Gastroesophageal sphincter (tissue), 4 donors: Measurements from ENCODE around the gene ADGRG4. TPM values are rescaled to one million over a fixed set of nuclear protein-coding genes. Genes with fewer than 3 reads are reported as not detected.

Source experiments
- ATAC-seq: fragments of 150-250 bp; one replicate; pipeline ENCODE4 v1.9.1; 2016; ENCODE audit warnings: mild to moderate bottlenecking, moderate library complexity
- H3K27ac ChIP-seq, 4 donors: fragments of 200-600 bp; sonication (generic) in 3 of 4; 1 replicate in 3 of 4; 2 replicates in 1 of 4; pipeline ENCODE4 v1.5.1; 2016 to 2019
- H3K27me3 ChIP-seq: fragments of 200-600 bp; sonication (generic); one replicate; pipeline ENCODE4 v1.5.1; 2019
- H3K36me3 ChIP-seq, 2 donors: fragments of 200-600 bp; sonication (generic); one replicate each; pipeline ENCODE4 v1.5.1; 2019; ENCODE audit warnings: control low read depth in 1 of 2
- H3K4me1 ChIP-seq, 3 donors: fragments of 200-600 bp; sonication (generic); 1 replicate in 2 of 3; 2 replicates in 1 of 3; pipeline ENCODE4 v1.5.1; 2016 to 2019; ENCODE audit warnings: control low read depth in 2 of 3
- H3K4me3 ChIP-seq, 2 donors: fragments of 200-600 bp; sonication (generic); one replicate each; pipeline ENCODE4 v1.5.1; 2019; ENCODE audit warnings: mild to moderate bottlenecking in 1 of 2, moderate library complexity in 1 of 2
- H3K9me3 ChIP-seq, 3 donors: fragments of 200-600 bp; sonication (generic); one replicate each; pipeline ENCODE4 v1.5.1; 2017 to 2019; ENCODE audit warnings: control low read depth in 2 of 3
- CTCF ChIP-seq, 4 experiments: fragments of 200-600 bp in 2 of 4; fragments of 450-650 bp in 2 of 4; sonication (generic) in 1 of 4; IDR thresholded peaks; one replicate each; pipeline ENCODE4 v1.5.1; 2017 to 2019; ENCODE audit warnings: antibody characterized with exemption in 4 of 4, mild to moderate bottlenecking in 2 of 4, moderate library complexity in 2 of 4
- EP300 ChIP-seq: sonication (generic); formaldehyde crosslinking; IDR thresholded peaks from one replicate; pipeline ENCODE4 v1.6.1; 2017; ENCODE audit warnings: antibody characterized with exemption, mild to moderate bottlenecking
- POLR2A ChIP-seq, 2 donors: fragments of 450-650 bp; IDR thresholded peaks; one replicate each; pipeline ENCODE4 v1.6.1; 2017; ENCODE audit warnings: antibody characterized with exemption in 2 of 2, mild to moderate bottlenecking in 2 of 2, moderate library complexity in 1 of 2
- POLR2AphosphoS5 ChIP-seq: sonication (generic); formaldehyde crosslinking; IDR thresholded peaks from one replicate; pipeline ENCODE4 v1.6.1; 2017; ENCODE audit warnings: antibody characterized with exemption
- WGBS, 2 donors: methylation state at CpG; one replicate each; pipeline ENCODE4 v1.1.5; 2018; ENCODE audit warnings: low coverage in 1 of 2; 5-methylcytosine and 5-hydroxymethylcytosine counted together
- total RNA-seq, 4 donors: library from RNA; depleted of rRNA; stranded (reverse); fragments of >200 nt; gene quantifications; one replicate each; pipeline ENCODE4 v1.1.0, GENCODE V29; 2016

The ADGRG4 gene
- total RNA-seq, 4 donors from 2014 or later, result 0.04 to 3.2 (median 0.16) TPM; not detected in 1

GRCh38 chrX:136452614-136453013 is 151.9 kb downstream of the ADGRG4 start:
- Histone ChIP-seq H3K4me3 (no peak overlapping the region), H3K4me1 (no peaks in the 10 kb centered on the region), H3K9me3 (no peaks in the 10 kb centered on the region), H3K36me3 (no peaks in the 10 kb centered on the region), H3K27ac (no peak overlapping the region), H3K27me3 (no peaks in the 10 kb centered on the region)
- ATAC-seq, result no peak
- 60 to 90% methylated on average over 1 of the region's 5 CpGs for WGBS, 2 donors
- TF ChIP-seq EP300 (no peak), POLR2A (IDR thresholded peaks at IDR 0.05) (no peak), CTCF (IDR thresholded peaks at IDR 0.05) (no peak), POLR2AphosphoS5 (no peak)

- 63 to 100% methylated on average over 1 of the region's 1 CpG for WGBS, 2 donors
- Histone ChIP-seq H3K9me3 (no peaks in the 10 kb centered on the region), H3K4me1 (no peaks in the 10 kb centered on the region), H3K27ac (no peak overlapping the region), H3K4me3 (no peak overlapping the region), H3K27me3 (no peaks in the 10 kb centered on the region), H3K36me3 (no peaks in the 10 kb centered on the region)
- TF ChIP-seq POLR2A (IDR thresholded peaks at IDR 0.05) (no peak), EP300 (no peak), CTCF (IDR thresholded peaks at IDR 0.05) (no peak), POLR2AphosphoS5 (no peak)
- no peak for ATAC-seq
Measured at GRCh38 chrX:136453114-136453513, 152.4 kb downstream of the ADGRG4 start.

- H3K27me3 ChIP-seq, result no peaks in the 10 kb centered on the region
- no peaks in the 10 kb centered on the region for H3K9me3 ChIP-seq
- ATAC-seq, result no peak
- 20% methylated on average over 1 of the region's 1 CpG; no CpG with 5 or more reads in 1 of the 2 donors for WGBS, 2 donors
- H3K27ac ChIP-seq, result no peak overlapping the region
- H3K36me3 ChIP-seq, result no peaks in the 10 kb centered on the region
- TF ChIP-seq POLR2AphosphoS5 (no peak), EP300 (no peak), CTCF (IDR thresholded peaks at IDR 0.05) (no peak), POLR2A (IDR thresholded peaks at IDR 0.05) (no peak)
- H3K4me1 ChIP-seq, result no peaks in the 10 kb centered on the region
- H3K4me3 ChIP-seq, result no peak overlapping the region
Measured at GRCh38 chrX:136453771-136454170, 153.0 kb downstream of the ADGRG4 start.

- H3K27ac ChIP-seq, result no peak overlapping the region
- TF ChIP-seq EP300, result no peak
- no peak for TF ChIP-seq POLR2AphosphoS5
- TF ChIP-seq POLR2A (IDR thresholded peaks at IDR 0.05), result no peak
- TF ChIP-seq CTCF (IDR thresholded peaks at IDR 0.05), result no peak
- WGBS, 2 donors, result 38 to 50% methylated on average over 1 to 2 of the region's 6 CpGs
- H3K27me3 ChIP-seq, result no peaks in the 10 kb centered on the region
- no peaks in the 10 kb centered on the region for H3K36me3 ChIP-seq
- H3K4me3 ChIP-seq, result no peak overlapping the region
- no peaks in the 10 kb centered on the region for H3K4me1 ChIP-seq
- H3K9me3 ChIP-seq, result no peaks in the 10 kb centered on the region
- no peak for ATAC-seq
Measured at GRCh38 chrX:136456133-136456532, 155.4 kb downstream of the ADGRG4 start.

- no peak for TF ChIP-seq POLR2A (IDR thresholded peaks at IDR 0.05)
- TF ChIP-seq POLR2AphosphoS5, result no peak
- TF ChIP-seq CTCF (IDR thresholded peaks at IDR 0.05), result no peak
- no peak for TF ChIP-seq EP300
- peak; percentile 62 for ATAC-seq
- Histone ChIP-seq H3K27me3 (no peaks in the 10 kb centered on the region), H3K27ac (no peak overlapping the region), H3K9me3 (no peaks in the 10 kb centered on the region), H3K4me3 (no peak overlapping the region), H3K4me1 (no peaks in the 10 kb centered on the region), H3K36me3 (no peaks in the 10 kb centered on the region)
- WGBS, 2 donors, result 30 to 67% methylated on average over 4 of the region's 5 CpGs
Measured at GRCh38 chrX:136457303-136457917, 156.6 kb downstream of the ADGRG4 start.
